ENCODE data around the gene PRG3.
"Not testable (repeated sequence)": the region's sequence is repeated elsewhere in the genome, so short reads cannot be mapped to it uniquely, and the experiment has no call there.

PRG3 gene

GRCh38 chr11:57336856-57337255 lies 44.1 kb downstream of the PRG3 start:
- DNase-seq (ENCODE audit: low read depth) = not testable (repeated sequence)

- DNase-seq (ENCODE audit: low read depth) = no peak
Observed at GRCh38 chr11:57336111-57336666, 44.8 kb downstream of the PRG3 start.

GRCh38 chr11:57335343-57336110 lies 45.4 kb downstream of the PRG3 start, which contains the start of gene SSRP1:
SSRP1 (minus strand) TSS chr11:57335892; CDS start chr11:57335121, 771 bp downstream.
- peak; percentile 82 for DNase-seq (ENCODE audit: low read depth)

- no peak for DNase-seq (ENCODE audit: low read depth)
Observed at GRCh38 chr11:57335023-57335342, 46.0 kb downstream of the PRG3 start.

GRCh38 chr11:57332694-57333440 lies 48.1 kb downstream of the PRG3 start:
- DNase-seq (ENCODE audit: low read depth) = no peak

- no peak for DNase-seq (ENCODE audit: low read depth)
Observed at GRCh38 chr11:57331720-57332119, 49.2 kb downstream of the PRG3 start.

GRCh38 chr11:57330029-57330428 lies 50.9 kb downstream of the PRG3 start:
- DNase-seq (ENCODE audit: low read depth) = no peak

- no peak for DNase-seq (ENCODE audit: low read depth)
Observed at GRCh38 chr11:57327721-57328120, 53.2 kb downstream of the PRG3 start.

All from stimulated activated CD4-positive, alpha-beta T cell treated with anti-CD3 and anti-CD28 coated beads, Interleukin-2, amount 100 ng/mL, for 4 hours (primary cell).